Activated T-cell treated with anti-CD3 and anti-CD28 coated beads, Interleukin-2, amount 50 U/mL, for 48 hours (primary cell): Measurements from ENCODE around the gene CPNE4.

ENCODE experiments used
- DNase-seq, 2 experiments: peaks; one replicate each; pipeline ENCODE4 v3.0.0-alpha.2; 2020

The CPNE4 gene

GRCh38 chr3:131856171-131856570 lies 178.6 kb downstream of the CPNE4 start:
- no peak for DNase-seq

- no peak for DNase-seq
Measured at GRCh38 chr3:131850223-131850622, 184.6 kb downstream of the CPNE4 start.

- no peak for DNase-seq
Measured at GRCh38 chr3:131849616-131850015, 185.2 kb downstream of the CPNE4 start.

GRCh38 chr3:131847966-131848510 lies 186.8 kb downstream of the CPNE4 start:
- DNase-seq, result no peak

DNA sequence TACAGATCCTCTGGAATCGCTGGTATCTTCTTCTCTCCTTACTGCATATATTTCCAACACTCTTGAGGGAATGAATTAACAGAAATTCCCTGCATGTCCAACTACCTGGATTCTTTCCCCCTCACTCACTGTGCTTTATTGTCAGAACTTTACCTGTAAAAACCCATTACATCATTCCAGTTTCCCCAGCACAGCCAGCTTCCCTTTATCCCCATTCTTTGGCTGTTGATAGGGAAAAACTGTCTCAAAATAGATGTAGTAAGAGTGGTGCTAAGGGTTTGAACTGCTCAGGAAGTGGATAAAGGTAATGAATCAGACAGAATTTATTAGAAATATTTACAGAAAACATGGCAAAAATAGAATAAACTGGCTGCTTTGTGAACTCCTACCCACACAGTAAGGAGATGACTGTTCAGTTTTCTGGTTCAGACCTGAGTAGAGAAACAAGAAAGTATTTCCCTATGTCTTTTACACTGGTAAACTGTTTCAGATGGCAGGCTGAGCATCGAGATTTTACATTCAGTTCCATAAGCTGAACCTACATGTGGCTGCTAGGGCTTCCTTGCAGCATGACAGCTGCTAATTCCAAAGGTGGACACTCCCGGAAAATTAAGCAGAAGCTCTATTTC lies 188.4 kb downstream of the CPNE4 start:
- no peak for DNase-seq

GRCh38 chr3:131843174-131843573 lies 191.6 kb downstream of the CPNE4 start:
- DNase-seq, result no peak

DNA sequence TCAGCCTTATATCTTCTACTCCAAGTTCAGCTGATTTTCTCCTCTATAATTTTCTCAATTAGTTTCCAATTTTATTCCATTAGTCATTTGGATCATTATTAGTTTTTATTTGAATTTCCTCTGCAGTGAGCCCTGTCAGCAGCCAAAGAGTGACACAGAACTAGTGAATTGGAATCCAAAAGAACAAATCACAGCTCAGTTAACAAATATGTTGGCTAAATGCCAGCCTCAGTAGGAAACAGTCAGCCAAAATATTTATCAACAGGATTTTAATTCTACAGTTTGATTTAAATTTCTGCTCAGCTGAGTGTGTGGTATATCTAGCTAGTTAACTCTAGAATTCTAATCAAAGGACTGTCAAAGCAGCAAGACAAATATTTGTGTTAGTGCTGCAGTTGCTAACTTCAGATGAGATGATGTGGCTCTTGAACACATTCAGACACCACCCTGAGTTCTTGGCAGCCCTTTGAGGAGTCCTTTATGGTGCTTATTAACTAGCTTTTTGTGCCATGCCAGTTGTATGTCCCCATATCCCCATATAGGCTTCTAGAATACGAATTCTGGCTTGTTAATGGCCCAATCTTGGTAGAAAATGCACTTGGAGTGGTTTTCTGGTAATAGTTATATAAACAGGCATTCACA lies 194.5 kb downstream of the CPNE4 start:
- no peak for DNase-seq

DNA sequence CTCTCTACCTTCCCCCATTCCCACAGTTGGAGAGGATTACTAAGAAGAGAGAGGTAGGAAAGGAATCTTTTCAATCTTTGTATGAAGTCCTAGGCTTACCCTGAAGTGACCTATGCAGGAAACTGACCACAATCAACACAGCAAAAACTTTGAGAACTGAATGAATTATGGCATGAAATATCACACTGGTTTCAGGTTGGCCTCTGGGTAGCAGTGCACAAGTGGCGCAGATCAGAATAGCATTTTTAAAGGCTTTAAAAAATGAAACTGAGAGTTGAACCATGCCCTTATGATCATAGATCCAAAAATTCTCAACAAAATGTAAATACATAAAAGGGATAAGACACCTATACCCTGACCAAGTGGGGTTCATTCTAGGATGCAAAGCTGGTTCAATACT lies 198.9 kb downstream of the CPNE4 start:
- DNase-seq, result no peak

DNA sequence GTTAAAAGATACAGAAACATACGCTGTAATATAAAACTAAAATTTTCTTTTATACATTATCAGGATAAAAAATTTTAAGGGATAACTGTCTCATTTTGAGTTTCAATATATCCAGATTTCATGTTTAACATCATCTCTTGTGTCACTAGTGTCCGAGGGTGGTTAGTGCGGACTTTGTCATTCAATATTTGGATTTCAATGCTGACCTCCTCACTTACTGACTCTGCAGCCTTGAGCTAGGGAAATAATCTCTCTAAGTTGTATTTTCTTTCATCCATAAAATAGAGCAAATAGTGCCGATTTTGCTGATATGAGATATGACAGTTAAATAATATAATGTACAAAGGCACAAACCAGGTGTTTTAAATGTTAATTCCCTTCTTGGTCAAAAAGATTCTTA lies 203.2 kb downstream of the CPNE4 start:
- DNase-seq, result no peak

DNA sequence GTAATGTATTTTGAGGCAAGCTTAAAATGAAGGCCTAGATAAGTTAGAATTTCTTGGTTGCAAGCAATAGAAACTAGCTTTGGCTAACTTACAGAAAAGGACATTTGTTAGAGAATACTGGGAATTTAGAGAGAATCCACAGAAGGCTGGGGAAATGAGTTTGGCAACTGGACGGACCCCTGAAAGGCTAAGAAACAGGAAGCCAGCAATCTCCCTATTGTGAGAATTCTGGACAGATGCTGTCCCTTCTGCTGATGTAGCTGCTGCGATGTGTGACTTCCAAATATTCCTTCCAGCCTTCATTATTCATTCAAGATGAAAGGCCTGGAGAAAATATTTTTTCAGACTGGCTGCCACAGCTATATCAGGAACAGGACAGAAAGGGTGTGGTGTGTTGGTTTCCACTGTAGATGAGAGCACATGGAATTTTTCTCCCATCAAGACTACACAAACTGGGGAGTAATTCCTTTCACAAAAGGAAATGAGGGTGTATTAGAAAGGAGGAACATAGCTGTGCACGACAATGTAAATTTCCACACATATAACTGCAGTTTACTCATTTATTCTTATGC lies 213.5 kb downstream of the CPNE4 start:
- no peak for DNase-seq

DNA sequence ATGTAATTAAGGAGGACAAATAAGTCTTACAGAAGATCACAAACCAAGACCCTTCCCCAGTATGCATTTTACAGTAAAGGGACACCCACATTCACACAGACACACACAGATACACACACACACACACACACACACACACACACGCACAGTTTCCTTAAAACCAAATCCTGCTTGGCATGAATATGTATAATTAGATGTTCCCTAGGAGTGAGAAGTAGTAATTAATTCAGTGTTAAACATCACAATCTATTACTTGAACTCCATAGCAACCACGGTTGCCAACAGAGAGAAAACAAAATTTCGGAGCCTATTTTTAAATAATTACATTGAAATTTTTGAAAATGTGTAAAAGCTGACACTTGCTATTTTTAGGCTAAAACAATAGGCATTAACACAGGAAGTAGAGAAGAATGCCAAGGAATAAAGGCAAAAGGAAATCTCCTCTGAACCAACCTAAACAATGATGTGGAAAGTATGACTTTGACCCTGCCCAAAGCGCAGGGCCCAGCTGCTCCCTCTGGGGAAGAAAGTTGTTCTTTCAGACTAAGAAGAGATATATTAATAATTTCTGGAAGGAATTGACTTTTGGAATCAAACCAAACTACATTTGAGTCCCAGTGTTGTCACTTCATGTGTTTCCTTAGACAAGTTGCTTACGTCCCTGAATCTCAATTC lies 215.3 kb downstream of the CPNE4 start:
- DNase-seq, result no peak

DNA sequence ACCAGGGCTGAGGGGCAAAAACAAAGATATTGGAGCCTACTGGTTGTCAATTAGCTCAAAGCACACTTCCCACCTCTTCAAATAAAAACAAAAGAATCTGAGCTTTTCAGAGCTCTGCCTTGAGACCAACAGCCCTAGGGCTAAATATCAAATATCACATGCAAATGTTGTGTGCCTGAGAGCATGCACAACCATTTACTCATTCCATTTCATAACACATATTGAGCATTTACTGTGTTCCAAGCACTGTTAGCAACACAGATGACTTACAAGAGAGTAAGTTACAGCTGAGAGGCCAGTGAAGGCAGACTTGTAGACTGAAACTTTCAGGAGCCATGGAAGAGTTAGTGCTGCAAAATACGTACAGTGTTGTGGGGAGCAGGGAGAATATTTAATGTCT lies 222.4 kb downstream of the CPNE4 start:
- DNase-seq, result no peak

- DNase-seq, result no peak
Measured at GRCh38 chr3:131811481-131811880, 223.3 kb downstream of the CPNE4 start.

DNA sequence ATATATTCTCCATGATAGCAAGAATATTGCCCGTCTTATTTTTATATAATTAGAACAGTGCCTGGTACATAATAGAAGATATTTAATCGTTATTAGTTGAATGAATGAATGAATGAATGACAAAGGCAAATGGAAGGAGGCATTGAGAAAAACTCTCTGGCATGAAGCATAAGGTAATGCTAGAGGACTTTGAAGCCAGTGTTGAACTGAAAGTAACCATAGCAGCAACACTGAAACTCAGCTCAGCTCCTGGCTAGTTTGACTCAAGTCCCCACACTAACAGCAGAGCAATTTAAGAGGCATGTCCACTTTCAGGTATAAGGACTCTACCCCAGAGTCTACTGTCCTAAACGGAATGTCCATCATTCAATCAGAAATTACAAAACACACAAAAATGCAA lies 227.0 kb downstream of the CPNE4 start:
- no peak for DNase-seq

- no peak for DNase-seq
Measured at GRCh38 chr3:131806736-131807135, 228.1 kb downstream of the CPNE4 start.

GRCh38 chr3:131804565-131805133 lies 230.2 kb downstream of the CPNE4 start:
- DNase-seq, result no peak

- DNase-seq, result no peak
Measured at GRCh38 chr3:131803113-131803512, 231.7 kb downstream of the CPNE4 start.

GRCh38 chr3:131802029-131802428 lies 232.8 kb downstream of the CPNE4 start:
- no peak for DNase-seq

GRCh38 chr3:131801566-131801965 lies 233.2 kb downstream of the CPNE4 start:
- no peak for DNase-seq

- no peak for DNase-seq
Measured at GRCh38 chr3:131797776-131798175, 237.0 kb downstream of the CPNE4 start.

DNA sequence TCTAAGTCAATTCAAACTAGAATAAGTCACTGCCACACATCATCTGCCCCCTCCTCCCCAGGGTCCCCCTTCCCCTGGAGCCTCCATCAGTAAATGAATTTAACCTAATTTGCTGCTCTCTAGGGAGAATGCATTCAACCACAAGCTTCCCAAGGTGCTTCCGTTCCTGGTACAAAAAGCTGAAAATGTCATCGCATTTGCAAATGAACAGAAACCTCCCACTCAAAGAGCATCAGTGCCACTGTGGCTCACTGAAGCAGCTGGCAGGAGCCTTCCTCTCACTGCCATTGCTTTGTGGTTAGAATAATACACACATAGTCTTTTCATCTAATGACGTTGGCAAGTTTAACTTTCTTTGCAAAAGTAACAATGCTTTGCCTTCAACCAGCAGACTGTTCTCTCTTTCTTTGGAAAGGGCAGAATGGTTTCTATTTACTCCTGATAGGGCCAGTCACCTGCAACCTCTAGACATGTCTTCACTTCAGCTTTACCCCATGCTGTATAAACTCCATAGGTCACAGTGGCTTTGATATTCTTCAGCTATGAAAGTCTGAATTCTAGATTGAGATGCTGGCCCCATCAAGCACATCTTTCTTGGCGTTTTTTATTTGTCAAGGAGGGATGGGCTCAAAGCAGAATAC lies 238.1 kb downstream of the CPNE4 start:
- peak in 1 of 2 experiments; percentile 14 for DNase-seq

DNA sequence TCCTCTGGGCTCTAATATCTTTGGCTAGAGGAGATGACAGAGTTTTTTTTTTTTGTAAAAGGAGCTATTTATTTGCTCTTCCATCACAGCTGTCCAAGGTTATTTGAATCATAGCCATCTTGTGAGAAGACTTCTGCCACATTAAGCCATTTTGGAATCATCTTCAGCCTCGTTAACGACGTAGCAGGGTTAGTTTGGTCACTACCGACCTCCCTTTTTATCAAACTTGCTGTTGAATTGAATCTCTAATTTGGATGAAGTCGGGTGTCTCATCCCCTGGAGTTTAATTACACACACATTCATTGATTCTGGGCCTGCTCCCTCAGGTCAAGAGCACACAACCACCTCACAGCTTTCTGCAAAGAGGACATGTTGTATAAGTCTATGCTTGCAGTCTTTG lies 238.7 kb downstream of the CPNE4 start:
- no peak for DNase-seq
